Fibroblast of lung (primary cell): ENCODE measurements around the gene MEGF10. TPM values are rescaled to one million over a fixed set of nuclear protein-coding genes. Genes with fewer than 3 reads are reported as not detected.

Experiments
- DNase-seq, 2 donors: peaks; one replicate each; pipeline versions ENCODE4 v3.0.0 to v3.0.0-alpha.2; 2010; ENCODE audit warnings: low read depth in 2 of 2
- H2AFZ ChIP-seq: 2 replicates; pipeline ENCODE4 v1.5.1; 2012; ENCODE audit warnings: low read length, control low read depth, inconsistent platforms
- H3K27ac ChIP-seq: 2 replicates; pipeline ENCODE4 v1.5.1; 2011; ENCODE audit warnings: low read length, control low read depth; ENCODE audit not compliant: insufficient read depth
- H3K27me3 ChIP-seq: 2 replicates; pipeline ENCODE4 v1.5.1; 2011; ENCODE audit warnings: mild to moderate bottlenecking, low read length; ENCODE audit not compliant: control insufficient read depth, insufficient read depth
- H3K36me3 ChIP-seq: 2 replicates; pipeline ENCODE4 v1.5.1; 2011; ENCODE audit warnings: low read length; ENCODE audit not compliant: control insufficient read depth, insufficient read depth
- H3K4me1 ChIP-seq: 2 replicates; pipeline ENCODE4 v1.5.1; 2011; ENCODE audit warnings: low read length; ENCODE audit not compliant: control insufficient read depth, insufficient read depth; ENCODE audit errors: extremely low read depth
- H3K4me2 ChIP-seq: 2 replicates; pipeline ENCODE4 v1.5.1; 2011; ENCODE audit warnings: low read length, control low read depth; ENCODE audit not compliant: insufficient read depth; ENCODE audit errors: extremely low read depth
- H3K4me3 ChIP-seq, 4 experiments: fragments of 200-600 bp in 1 of 4; sonication (generic) in 1 of 4; replicated peaks in 1 of 4; 2 replicates each; pipeline ENCODE4 v1.5.1; 2011 to 2016; ENCODE audit warnings: low read length in 4 of 4, low read depth in 3 of 4, mild to moderate bottlenecking in 3 of 4, control low read depth in 2 of 4, inconsistent platforms in 1 of 4, mixed read lengths in 1 of 4; ENCODE audit not compliant: insufficient read depth in 1 of 4; ENCODE audit errors: control extremely low read depth in 1 of 4
- H3K79me2 ChIP-seq: 2 replicates; pipeline ENCODE4 v1.5.1; 2012; ENCODE audit warnings: mild to moderate bottlenecking, low read length, inconsistent platforms; ENCODE audit not compliant: control insufficient read depth, insufficient read depth
- H3K9ac ChIP-seq: 2 replicates; pipeline ENCODE4 v1.5.1; 2011; ENCODE audit warnings: mild to moderate bottlenecking, low read length, control low read depth; ENCODE audit not compliant: insufficient read depth
- H3K9me3 ChIP-seq: 2 replicates; pipeline ENCODE4 v1.5.1; 2012; ENCODE audit warnings: low read depth, low read length; ENCODE audit not compliant: control insufficient read depth, insufficient read depth
- H4K20me1 ChIP-seq: 2 replicates; pipeline ENCODE4 v1.5.1; 2011; ENCODE audit warnings: low read length; ENCODE audit not compliant: control insufficient read depth, insufficient read depth; ENCODE audit errors: extremely low read depth
- CTCF ChIP-seq, 2 donors: IDR thresholded peaks in 1 of 2; conservative IDR thresholded peaks in 1 of 2; 1 replicate in 1 of 2; 2 replicates in 1 of 2; pipeline ENCODE4 v1.5.1; 2011 to 2012; ENCODE audit warnings: low read length in 2 of 2, control low read depth in 1 of 2, inconsistent platforms in 1 of 2, low read depth in 1 of 2, mild to moderate bottlenecking in 1 of 2
- EZH2 ChIP-seq: IDR thresholded peaks from 2 replicates; pipeline ENCODE4 v1.5.1; 2012; ENCODE audit warnings: low read length, control low read depth, mild to moderate bottlenecking; ENCODE audit errors: missing control alignments
- polyA plus RNA-seq, 2 donors: library from polyadenylated mRNA; depleted of rRNA in 1 of 2; stranded (reverse) in 1 of 2; unstranded in 1 of 2; fragments of >200 nt; gene quantifications; 2 replicates each; pipeline ENCODE4 v1.2.1, GENCODE V29; 2011 to 2012; ENCODE audit warnings: missing spikeins in 1 of 2
- total RNA-seq: library from RNA; depleted of rRNA; stranded (reverse); fragments of >200 nt; gene quantifications from 2 replicates; pipeline ENCODE4 v1.2.1, GENCODE V29; 2014

MEGF10 gene
- total and polyA plus RNA-seq, 2 donors (not counting 1 experiment from before 2014, with no cell fraction given) = under 0.01 to 0.02 TPM

DNA sequence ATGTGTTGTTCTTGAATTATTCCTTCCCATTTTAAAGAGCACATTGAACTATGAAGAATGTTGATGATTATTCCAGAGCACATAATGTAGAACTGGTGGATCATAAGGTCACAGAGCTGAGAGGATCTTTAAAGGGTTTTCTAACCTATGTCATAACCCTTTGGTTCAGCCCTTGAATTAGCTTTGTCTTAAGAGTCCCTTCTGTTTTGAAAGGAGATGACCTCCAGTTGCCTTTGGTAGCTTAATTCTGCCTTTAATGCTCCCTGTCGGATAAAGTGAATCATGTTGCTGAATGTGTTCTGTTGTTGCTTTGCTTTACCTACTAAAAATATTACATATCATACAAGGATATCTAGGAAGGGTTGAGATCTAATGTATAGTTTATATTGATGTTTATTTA lies 127.8 kb downstream of the MEGF10 start:
- Histone ChIP-seq H3K9ac (no peak overlapping the region), H3K27me3 (no peaks in the 10 kb centered on the region), H3K79me2 (no peaks in the 10 kb centered on the region), H3K27ac (no peak overlapping the region), H3K9me3 (no peaks in the 10 kb centered on the region), H3K4me2 (no peak overlapping the region), H3K36me3 (no peaks in the 10 kb centered on the region), H2AFZ (no peak overlapping the region), H4K20me1 (no peaks in the 10 kb centered on the region), H3K4me1 (no peaks in the 10 kb centered on the region), H3K4me3 (no peak overlapping the region)
- TF ChIP-seq EZH2 (no peak), CTCF (conservative IDR thresholded peaks at IDR 0.05 in 1 of 2, IDR thresholded peaks at IDR 0.05 in 1 of 2; ENCODE audit: low read depth in 1 of 2, low read length in 2 of 2) (no peak)
- DNase-seq = no peak

- DNase-seq = no peak
- H3K4me3 ChIP-seq = no peak overlapping the region
- no peaks in the 10 kb centered on the region for H3K9me3 ChIP-seq
- no peak overlapping the region for H3K4me2 ChIP-seq
- no peak overlapping the region for H3K27ac ChIP-seq
- no peaks in the 10 kb centered on the region for H3K36me3 ChIP-seq
- no peaks in the 10 kb centered on the region for H4K20me1 ChIP-seq
- no peaks in the 10 kb centered on the region for H3K27me3 ChIP-seq
- no peak overlapping the region for H2AFZ ChIP-seq
- no peaks in the 10 kb centered on the region for H3K79me2 ChIP-seq
- H3K4me1 ChIP-seq = no peaks in the 10 kb centered on the region
- no peak overlapping the region for H3K9ac ChIP-seq
- no peak for TF ChIP-seq CTCF (conservative IDR thresholded peaks at IDR 0.05 in 1 of 2, IDR thresholded peaks at IDR 0.05 in 1 of 2; ENCODE audit: low read depth in 1 of 2, low read length in 2 of 2)
- no peak for TF ChIP-seq EZH2
These were observed 128.5 kb downstream of the MEGF10 start for GRCh38 chr5:127418974-127419682.

- H3K79me2 ChIP-seq = no peaks in the 10 kb centered on the region
- no peak overlapping the region for H3K4me3 ChIP-seq
- H3K9me3 ChIP-seq = no peaks in the 10 kb centered on the region
- no peaks in the 10 kb centered on the region for H3K4me1 ChIP-seq
- H3K9ac ChIP-seq = no peak overlapping the region
- no peaks in the 10 kb centered on the region for H4K20me1 ChIP-seq
- H3K27ac ChIP-seq = no peak overlapping the region
- TF ChIP-seq EZH2 (no peak), CTCF (conservative IDR thresholded peaks at IDR 0.05 in 1 of 2, IDR thresholded peaks at IDR 0.05 in 1 of 2; ENCODE audit: low read depth in 1 of 2, low read length in 2 of 2) (no peak)
- H3K4me2 ChIP-seq = no peak overlapping the region
- DNase-seq = no peak
- no peak overlapping the region for H2AFZ ChIP-seq
- H3K36me3 ChIP-seq = no peaks in the 10 kb centered on the region
- no peaks in the 10 kb centered on the region for H3K27me3 ChIP-seq
These were observed 129.2 kb downstream of the MEGF10 start for GRCh38 chr5:127419683-127420257.
